ENCODE measurements around the gene PDAP1.
"Not testable (repeated sequence)": the region's sequence is repeated elsewhere in the genome, so short reads cannot be mapped to it uniquely, and the experiment has no call there.

Gene PDAP1

DNA sequence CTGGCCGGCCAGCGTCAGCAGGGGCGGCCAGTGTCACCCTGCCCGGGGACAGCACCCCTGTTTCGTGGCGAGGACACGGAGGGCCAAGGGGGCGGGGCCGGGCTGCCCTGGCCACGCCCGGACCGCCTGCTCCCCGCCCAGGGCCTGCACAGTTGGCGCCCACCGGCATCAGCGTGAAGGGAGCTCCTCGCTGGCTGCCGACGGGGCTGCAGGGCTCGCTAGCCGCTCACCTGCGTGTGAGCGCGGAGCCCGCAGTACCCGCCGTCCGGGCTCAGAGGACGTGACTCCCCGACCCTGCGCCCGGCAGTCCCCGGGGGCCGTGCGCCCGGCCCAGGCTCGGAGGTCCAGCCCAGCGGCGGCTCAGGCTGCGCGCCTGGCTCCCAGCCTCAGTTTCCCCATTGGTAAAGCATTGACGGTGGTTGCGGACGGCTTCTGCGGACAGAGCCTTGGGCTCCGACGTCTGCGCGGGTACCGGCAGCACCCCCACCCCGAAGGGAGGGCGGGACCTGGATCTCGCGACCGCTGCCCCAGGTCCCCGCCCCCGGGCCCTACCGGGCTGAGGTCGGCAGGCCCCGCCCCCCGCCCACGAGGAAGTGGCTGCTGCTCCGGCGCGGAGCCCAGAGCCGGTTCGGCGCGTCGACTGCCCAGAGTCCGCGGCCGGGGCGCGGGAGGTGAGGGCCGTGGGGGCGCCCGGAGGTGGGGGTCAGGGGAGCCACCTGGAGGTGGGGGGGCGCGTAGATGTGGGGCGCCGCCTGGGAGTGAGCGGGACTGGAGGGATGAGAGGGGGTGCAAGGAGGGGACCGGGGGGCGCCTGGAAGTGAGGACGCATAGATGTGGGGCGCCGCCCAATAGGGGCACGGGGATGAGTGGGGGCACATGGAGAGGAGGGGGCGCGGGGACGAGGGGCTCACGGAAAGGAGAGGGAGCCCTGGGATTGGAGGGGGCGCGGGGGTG lies 34.0 kb downstream of the PDAP1 start, which contains the start of gene ARPC1B:
TSS of gene ARPC1B (plus strand) at position 620 of the 954 bp plus-strand sequence. CDS start 10,985 bp downstream, outside the sequence.
- DNase-seq = peak; percentile 90

- no peak for DNase-seq
Observed at GRCh38 chr7:99373091-99374066, 35.0 kb downstream of the PDAP1 start.

GRCh38 chr7:99372275-99373090 lies 35.9 kb downstream of the PDAP1 start:
- DNase-seq = no peak

GRCh38 chr7:99371376-99371920 lies 36.9 kb downstream of the PDAP1 start:
- no peak for DNase-seq

DNA sequence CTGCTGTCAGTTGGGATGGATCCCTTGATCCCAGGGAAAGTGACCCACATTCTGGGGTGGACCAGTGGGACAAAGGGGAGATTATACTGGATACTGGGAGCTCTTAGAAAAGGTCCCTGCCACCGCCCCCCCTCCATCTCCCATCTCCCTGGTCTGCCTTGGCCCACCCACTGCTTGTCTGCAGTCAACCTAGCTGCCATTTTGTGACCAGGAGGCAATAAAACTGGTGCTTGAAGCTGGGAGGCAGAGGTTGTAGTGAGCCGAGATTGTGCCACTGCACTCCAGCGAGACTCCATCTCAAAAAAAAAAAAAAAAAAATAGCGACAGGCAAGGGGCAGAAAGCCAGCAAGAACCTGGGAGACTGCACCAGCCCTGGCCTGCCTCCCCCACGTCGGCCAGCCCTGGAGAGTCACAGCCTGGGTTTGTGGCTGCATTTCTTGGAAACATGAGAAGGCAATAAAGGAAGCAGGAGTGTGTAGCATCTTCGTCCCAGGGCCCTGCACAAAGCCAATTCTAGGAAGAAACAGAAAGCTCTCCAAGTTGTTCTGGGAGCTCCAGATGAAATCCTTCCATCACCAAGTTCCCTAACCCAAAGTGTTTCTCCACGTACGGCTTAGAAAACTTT lies 38.5 kb downstream of the PDAP1 start:
- DNase-seq = no peak

DNA sequence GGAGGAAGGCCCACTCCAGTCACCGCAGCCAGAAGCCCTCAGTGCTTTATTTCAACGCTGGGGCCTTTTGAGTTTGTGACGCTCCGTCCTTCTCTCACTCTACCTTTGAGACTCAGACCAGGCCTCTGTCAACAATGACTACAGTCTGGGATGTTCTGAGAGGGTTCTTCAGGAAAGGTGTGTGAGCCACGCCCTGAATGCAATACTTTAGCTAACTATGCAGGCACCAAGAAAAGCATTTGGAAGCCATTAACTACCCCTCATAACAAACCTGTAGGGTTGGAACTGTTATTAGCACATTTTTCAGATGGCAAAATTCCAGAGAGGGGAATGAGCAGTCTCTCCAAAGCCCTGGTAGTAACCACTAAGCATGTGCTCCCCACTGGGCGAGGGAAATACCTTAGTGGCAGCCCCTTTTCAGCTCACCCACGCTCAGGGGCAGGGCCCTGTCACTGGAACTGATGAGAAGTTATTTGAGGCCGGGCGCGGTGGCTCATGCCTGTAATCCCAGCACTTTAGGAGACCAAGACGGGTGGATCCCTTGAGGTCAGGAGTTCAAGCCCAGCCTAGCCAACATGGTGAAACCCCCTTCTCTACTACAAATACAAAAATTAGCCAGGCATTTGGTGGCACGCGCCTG lies 39.5 kb downstream of the PDAP1 start:
- no peak for DNase-seq

DNA sequence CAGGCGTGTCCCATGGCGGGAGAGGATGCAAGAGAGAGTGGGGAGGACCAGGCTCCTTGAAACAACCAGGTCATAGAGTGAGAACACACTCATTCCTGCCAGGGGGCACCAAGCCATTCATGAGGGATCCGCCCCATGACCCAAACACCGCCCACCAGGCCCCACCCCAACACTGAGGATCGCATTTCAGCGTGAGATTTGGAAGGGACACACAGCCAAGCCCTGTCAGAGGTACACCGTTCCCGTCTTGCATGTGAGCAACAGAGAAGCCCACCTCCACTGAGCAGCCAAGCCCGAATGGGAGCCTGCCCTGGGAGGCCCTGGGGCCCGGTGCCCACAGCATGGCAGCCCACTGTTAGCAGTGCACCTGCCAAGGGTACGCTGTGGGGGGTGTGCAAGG lies 41.8 kb downstream of the PDAP1 start:
- DNase-seq = no peak

DNA sequence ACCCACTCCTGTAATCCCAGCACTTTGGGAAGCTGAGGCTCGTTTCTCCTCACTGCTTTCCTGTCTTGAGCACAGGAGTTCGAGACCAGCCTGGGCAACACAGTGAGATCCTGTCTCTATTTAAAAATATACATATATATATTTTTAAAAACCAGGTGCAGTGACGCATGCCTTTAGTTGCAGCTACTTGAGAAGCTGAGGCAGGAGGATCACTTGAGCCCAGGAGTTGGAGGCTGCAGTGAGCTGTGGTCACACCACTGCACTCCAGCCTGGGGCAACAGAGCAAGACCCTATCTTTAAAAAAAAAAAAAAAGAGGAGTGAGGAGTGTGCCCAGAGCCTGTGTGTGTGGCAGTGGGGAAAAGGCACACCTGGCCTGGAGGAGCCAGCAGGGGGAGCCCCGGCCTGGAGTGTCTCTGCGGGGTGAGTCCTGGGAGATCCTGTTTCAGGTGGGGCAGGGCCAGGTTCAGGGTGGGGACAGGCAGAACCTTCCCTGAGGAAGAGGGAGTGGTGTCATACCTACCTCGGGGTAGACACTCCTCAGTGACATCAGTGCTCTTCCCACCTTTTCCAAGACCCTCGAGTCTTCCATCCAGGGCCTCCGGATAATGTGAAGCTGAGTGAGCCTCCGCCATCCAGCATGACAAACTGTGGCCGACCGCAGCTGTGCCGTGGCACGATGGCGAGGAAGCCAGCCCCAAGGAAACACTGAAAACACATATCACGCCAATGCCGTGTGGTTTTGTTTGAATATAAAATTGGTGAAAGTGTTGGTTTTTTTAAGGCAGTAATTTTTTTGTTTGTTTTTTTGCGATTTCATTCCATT lies 42.9 kb downstream of the PDAP1 start:
- DNase-seq = peak; percentile 8

GRCh38 chr7:99363286-99363685 lies 45.1 kb downstream of the PDAP1 start:
- DNase-seq = no peak

DNA sequence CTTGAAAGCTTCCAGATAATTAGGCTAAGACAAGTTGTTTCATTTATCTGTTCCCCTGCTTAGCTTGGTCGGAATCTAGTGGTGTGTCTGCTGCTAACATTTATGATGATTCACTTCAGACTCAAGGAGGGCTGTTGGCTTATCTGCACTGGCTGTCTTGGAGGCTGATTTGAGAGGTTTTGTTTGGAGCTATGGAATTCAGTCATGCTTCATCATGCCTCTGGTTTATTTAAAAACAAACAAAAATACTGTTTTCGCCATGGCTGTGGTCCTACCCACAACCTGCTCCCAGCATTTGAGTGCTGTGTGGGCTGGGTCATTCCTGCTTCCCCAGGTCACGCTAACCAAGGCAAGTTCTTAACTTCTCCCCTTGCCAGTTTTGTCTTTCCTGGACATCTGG lies 45.6 kb downstream of the PDAP1 start:
- no peak for DNase-seq

DNA sequence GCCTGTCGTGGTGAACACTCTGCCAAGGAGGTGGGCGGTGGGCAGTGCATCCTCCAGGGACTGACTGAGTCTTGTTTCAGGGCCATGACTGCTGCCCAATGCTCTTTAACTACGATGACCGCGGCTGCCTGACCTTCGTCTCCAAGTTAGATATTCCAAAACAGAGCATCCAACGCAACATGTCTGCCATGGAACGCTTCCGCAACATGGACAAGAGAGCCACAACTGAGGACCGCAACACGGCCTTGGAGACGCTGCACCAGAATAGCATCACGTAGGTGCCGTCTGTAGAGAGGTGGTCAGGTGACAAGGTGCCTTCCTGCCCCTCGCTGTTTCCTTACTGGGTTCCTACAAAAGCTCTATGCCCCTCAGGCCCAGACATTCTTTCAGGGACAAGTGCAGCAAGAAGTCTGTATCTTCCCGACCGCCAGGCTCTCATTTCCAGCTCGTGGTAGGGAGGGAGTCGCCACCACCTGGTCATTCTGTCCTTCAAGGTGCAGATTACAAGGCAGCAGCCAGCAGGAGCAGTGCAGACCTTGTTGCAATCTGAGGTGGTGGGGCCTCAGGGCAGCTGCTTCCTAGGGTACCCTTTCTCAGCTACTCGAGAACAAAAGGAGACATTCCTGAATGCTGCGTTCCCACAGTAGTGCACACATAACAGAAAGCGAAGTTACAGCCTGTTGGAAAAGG lies 48.8 kb downstream of the PDAP1 start:
- DNase-seq = no peak

DNA sequence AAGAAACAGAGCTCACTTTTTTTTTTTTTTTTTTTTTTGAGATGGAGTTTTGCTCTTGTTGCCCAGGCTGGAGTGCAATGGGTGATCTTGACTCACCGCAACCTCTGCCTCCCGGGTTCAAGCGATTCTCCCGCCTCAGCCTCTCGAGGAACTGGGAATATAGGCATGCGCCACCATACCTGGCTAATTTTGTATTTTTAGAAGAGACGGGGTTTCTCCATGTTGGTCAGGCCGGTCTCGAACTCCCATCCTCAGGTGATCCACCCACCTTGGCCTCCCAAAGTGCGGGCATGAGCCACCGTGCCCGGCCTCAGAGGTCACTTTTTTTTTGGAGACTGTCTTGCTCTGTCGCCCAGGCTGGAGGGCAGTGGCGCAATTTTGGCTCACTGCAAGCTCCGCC lies 49.9 kb downstream of the PDAP1 start:
- DNase-seq = not testable (repeated sequence)

DNA sequence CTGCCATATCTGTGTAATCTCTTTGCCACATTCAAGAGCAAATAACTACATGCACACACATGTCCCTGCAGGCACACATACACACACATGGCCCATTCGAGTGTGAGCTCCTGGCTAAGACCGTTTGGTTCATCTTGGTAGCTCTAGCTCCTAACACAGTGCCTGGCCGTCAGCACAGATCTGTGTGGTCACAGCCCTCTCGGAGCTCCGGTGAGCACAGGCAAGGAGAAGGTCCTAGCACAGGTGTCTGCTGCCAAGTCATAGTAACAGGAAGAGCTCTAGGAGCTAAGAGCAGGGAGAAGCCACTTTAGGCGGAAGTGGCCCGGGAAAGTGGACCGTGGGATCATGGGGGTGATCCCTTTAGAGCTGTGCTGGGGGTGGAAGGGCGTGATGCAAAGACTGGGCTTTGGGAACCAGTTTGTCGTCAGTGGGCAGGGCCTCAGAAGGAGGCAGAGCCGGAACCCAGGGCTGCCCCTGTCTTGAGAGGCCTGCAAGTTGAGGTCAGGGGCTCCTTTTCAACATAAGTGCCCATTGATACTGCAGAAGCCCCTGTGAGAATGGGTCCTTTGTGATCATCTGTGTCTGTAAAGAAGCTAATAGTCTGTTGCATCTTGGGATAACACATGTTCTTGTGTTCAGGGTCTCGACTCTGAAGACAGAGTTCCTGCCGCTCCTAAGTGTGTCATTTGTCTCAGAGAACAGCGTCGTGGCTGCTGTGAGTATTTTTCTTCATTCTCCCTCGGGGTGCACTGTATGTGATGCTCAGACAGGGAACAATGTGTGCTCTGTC lies 50.5 kb downstream of the PDAP1 start:
- no peak for DNase-seq

DNA sequence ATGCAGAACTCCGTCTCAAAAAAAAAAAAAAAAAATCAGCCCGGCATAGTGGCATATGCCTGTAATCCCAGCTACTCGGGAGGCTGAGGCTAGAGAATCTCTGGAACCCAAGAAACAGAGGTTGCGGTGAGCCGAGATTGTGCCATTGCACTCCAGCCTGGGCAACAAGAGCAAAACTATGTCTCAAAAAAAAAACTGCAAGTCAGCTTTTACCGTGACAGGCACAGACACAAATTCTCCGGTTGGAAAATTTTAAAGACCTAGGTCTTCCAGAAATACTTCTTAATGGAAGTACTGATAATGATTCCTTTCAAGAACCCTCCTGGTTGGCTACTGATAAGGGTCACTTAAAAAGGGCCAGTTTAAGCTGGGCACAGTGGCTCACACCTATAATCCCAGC lies 53.3 kb downstream of the PDAP1 start:
- DNase-seq = no peak

DNA sequence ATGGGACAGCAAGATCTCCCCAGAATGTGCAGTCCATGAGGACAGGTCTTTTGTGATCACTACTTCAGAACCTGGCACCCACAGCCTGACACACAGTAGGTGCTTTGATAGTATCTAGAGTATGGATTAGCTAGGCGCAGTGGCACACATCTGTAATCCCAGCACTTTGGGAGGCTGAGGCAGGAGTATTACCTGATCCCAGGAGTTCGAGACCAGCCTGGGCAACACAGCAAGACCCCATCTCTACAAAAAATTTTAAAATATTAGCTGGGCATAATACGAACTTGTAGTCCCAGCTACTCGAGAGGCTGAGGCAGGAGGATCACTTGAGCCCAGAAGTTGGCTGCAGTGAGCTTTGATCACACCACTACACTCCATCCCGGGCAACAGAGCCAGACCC lies 56.1 kb downstream of the PDAP1 start:
- DNase-seq = no peak

DNA sequence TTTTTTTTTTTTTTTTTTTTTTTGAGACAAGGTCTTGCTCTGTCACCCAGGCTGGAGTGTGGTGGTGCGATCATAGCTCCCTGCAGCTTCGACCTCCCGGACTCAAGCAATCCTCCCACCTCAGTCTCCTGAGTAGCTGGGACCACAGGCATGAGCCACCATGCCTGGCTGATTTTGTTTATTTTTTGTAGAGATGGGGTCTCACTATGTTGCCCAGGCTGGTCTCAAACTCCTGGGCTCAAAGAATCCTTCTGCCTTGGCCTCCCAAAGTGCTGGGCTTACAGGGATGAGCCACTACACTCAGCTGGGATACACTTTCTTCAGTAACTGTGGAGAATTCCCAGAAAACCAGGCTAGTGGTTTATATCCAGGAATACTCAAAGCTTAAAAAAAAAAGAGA lies 57.8 kb downstream of the PDAP1 start:
- not testable (repeated sequence) for DNase-seq
